SK-N-SH treated with all-trans-retinoic acid at 6 μM for 48 hours (cell line): ENCODE results near the gene LRRN1.

Source experiments
- GLIS3 ChIP-seq: fragments of 250-450 bp; sonication (Bioruptor Pico); IDR thresholded peaks from 2 replicates; pipeline ENCODE4 v1.5.0; 2020; ENCODE audit warnings: mild to moderate bottlenecking, moderate library complexity
- PPARA ChIP-seq: fragments of 250-450 bp; sonication (Bioruptor Pico); IDR thresholded peaks from 2 replicates; pipeline ENCODE4 v1.5.0; 2020; ENCODE audit warnings: mild to moderate bottlenecking, borderline replicate concordance
- TCF4 ChIP-seq: fragments of 250-450 bp; sonication (Bioruptor Pico); IDR thresholded peaks from 2 replicates; pipeline ENCODE4 v1.8.0; 2021; ENCODE audit warnings: mild to moderate bottlenecking, moderate library complexity, borderline replicate concordance
- ZC3H10 ChIP-seq: fragments of 250-450 bp; sonication (Bioruptor Pico); IDR thresholded peaks from 2 replicates; pipeline ENCODE4 v1.5.1; 2021; ENCODE audit warnings: mild to moderate bottlenecking, moderate library complexity
- ZFP3 ChIP-seq: fragments of 250-450 bp; sonication (Bioruptor Pico); IDR thresholded peaks from 2 replicates; pipeline ENCODE4 v1.5.0; 2020; ENCODE audit warnings: mild to moderate bottlenecking, moderate library complexity
- ZFP30 ChIP-seq: fragments of 450-650 bp; formaldehyde crosslinking; IDR thresholded peaks from 2 replicates; pipeline ENCODE4 v1.5.0; 2022; ENCODE audit warnings: mild to moderate bottlenecking, moderate library complexity
- ZNF8 ChIP-seq: fragments of 450-650 bp; formaldehyde crosslinking; IDR thresholded peaks from 2 replicates; pipeline ENCODE4 v1.5.0; 2020; ENCODE audit warnings: mild to moderate bottlenecking, moderate library complexity

DNA sequence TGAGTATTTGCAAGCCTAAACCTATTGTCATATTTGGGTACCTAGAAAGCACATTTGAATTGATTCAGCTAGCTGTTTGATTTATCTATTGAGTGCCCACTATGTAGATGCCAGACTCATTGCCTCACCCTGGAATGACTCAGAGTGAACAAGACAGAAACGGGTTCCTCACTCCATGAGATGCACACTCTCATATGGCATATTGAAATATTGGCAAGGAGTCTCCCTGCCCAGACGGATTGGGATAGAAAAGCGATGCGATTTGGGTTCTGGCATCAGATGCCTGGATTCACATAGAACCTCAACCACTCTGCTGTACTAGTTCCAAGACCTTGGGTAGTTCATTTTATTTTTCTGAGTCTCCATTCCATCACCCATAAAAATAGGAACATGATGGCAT, 22.5 kb downstream of the LRRN1 start:
- TF ChIP-seq GLIS3 (CRISPR knock-in tag) (no peak), ZFP3 (CRISPR knock-in tag) (no peak), PPARA (CRISPR knock-in tag) (no peak), ZNF8 (CRISPR knock-in tag) (no peak), TCF4 (no peak), ZFP30 (no peak), ZC3H10 (CRISPR knock-in tag) (no peak)
